ENCODE measurements around the gene SLC16A2. TPM values are rescaled to one million over a fixed set of nuclear protein-coding genes. Genes with fewer than 3 reads are reported as not detected.

SLC16A2 gene
- total RNA-seq, 1 donor from 2014 or later, result 12.5 TPM

DNA sequence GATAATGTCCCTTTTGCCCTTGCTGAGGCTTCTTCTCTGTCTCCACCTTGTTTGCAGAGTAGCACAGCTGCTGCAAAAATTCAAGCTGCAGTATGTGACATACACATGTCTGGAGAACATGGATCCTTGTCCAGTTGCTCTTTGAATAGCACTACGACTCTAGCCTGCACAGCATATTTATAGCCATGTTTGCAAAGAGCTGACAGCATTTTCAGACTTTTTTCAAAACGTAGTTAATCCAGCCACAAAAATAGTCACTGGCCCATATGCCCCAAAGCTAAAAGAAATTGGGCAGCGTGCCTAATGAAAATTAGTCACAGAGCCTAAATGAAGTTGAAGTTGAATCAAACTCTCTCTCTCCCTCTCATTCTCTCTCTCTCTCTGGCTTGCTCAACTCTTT lies 17.5 kb downstream of the SLC16A2 start:
- H3K4me3 ChIP-seq (ENCODE audit: low read length in 3 of 3), result no peak overlapping the region
- peaks cover 0 to 3% (median 0%) of the 10 kb centered on the region in 3 donors for H3K4me1 ChIP-seq (ENCODE audit: control insufficient read depth in 3 of 3, insufficient read depth in 3 of 3, low read length in 3 of 3)
- no peak overlapping the region for H3K9ac ChIP-seq (ENCODE audit: low read depth in 1 of 3, low read length in 3 of 3)
- H3K27me3 ChIP-seq (ENCODE audit: control insufficient read depth in 3 of 3, insufficient read depth in 3 of 3, low read length in 3 of 3), result no peaks in the 10 kb centered on the region
- H3K27ac ChIP-seq (ENCODE audit: low read depth, low read length), result no peak overlapping the region
- no peaks in the 10 kb centered on the region for H3K36me3 ChIP-seq (ENCODE audit: control insufficient read depth in 3 of 3, insufficient read depth in 3 of 3, low read length in 3 of 3)
- H3K9me3 ChIP-seq (ENCODE audit: control insufficient read depth in 3 of 3, low read length in 3 of 3), result no peaks in the 10 kb centered on the region

DNA sequence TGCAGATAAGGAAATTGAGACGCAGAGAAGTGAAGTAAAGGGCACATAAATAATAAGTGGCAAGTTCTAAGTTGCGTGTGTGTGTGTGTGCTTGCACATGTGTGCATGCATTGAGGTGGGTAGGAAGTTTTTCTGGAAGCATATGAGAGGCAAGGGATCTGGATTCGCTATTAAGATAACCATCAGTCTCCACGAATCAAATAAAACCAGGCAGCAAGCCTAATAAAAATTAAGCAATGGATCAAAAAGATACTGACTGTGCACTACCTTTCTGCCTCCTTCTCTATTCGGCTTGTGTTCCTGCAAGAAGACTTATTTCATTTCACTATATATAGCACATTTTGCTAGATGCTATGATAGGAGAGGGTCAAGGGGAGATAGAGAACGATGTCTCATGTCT lies 23.8 kb downstream of the SLC16A2 start:
- H3K9ac ChIP-seq (ENCODE audit: low read depth in 1 of 3, low read length in 3 of 3), result no peak overlapping the region
- H3K4me1 ChIP-seq (ENCODE audit: control insufficient read depth in 3 of 3, insufficient read depth in 3 of 3, low read length in 3 of 3), result no peaks in the 10 kb centered on the region
- peaks cover 0 to 8% (median 0%) of the 10 kb centered on the region in 3 donors for H3K27me3 ChIP-seq (ENCODE audit: control insufficient read depth in 3 of 3, insufficient read depth in 3 of 3, low read length in 3 of 3)
- no peaks in the 10 kb centered on the region for H3K9me3 ChIP-seq (ENCODE audit: control insufficient read depth in 3 of 3, low read length in 3 of 3)
- H3K36me3 ChIP-seq (ENCODE audit: control insufficient read depth in 3 of 3, insufficient read depth in 3 of 3, low read length in 3 of 3), result no peaks in the 10 kb centered on the region
- no peak overlapping the region for H3K27ac ChIP-seq (ENCODE audit: low read depth, low read length)
- no peak overlapping the region for H3K4me3 ChIP-seq (ENCODE audit: low read length in 3 of 3)

- Histone ChIP-seq H3K4me1 (ENCODE audit: control insufficient read depth in 3 of 3, insufficient read depth in 3 of 3, low read length in 3 of 3) (no peaks in the 10 kb centered on the region), H3K9me3 (ENCODE audit: control insufficient read depth in 3 of 3, low read length in 3 of 3) (no peaks in the 10 kb centered on the region), H3K27ac (ENCODE audit: low read depth, low read length) (no peak overlapping the region), H3K4me3 (ENCODE audit: low read length in 3 of 3) (no peak overlapping the region), H3K9ac (ENCODE audit: low read depth in 1 of 3, low read length in 3 of 3) (no peak overlapping the region), H3K36me3 (ENCODE audit: control insufficient read depth in 3 of 3, insufficient read depth in 3 of 3, low read length in 3 of 3) (no peaks in the 10 kb centered on the region), H3K27me3 (ENCODE audit: control insufficient read depth in 3 of 3, insufficient read depth in 3 of 3, low read length in 3 of 3) (peaks cover 0 to 8% (median 0%) of the 10 kb centered on the region in 3 donors)
Observed at GRCh38 chrX:74446876-74447275, 25.6 kb downstream of the SLC16A2 start.

DNA sequence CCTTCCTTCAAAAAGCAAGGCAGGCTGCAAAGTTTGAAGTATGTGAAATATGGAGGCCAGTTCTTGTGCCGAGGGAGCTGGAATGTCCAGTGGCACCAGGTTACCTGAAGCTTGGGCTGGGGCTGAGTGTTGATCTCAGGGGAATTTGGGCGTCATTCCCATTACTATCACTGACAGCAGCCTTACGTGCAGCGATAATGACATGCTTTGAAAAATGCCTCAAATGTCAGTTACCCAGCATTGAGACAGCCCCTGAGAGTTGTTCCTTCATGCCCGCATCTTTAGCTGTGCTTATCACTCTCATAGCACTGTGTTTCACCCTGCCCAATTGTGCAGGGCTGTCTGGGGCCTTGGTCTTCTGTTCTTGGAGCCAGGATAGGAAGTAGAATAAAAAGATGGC lies 27.4 kb downstream of the SLC16A2 start:
- Histone ChIP-seq H3K4me3 (ENCODE audit: low read length in 3 of 3) (no peak overlapping the region), H3K9me3 (ENCODE audit: control insufficient read depth in 3 of 3, low read length in 3 of 3) (no peaks in the 10 kb centered on the region), H3K4me1 (ENCODE audit: control insufficient read depth in 3 of 3, insufficient read depth in 3 of 3, low read length in 3 of 3) (no peaks in the 10 kb centered on the region), H3K9ac (ENCODE audit: low read depth in 1 of 3, low read length in 3 of 3) (no peak overlapping the region), H3K36me3 (ENCODE audit: control insufficient read depth in 3 of 3, insufficient read depth in 3 of 3, low read length in 3 of 3) (no peaks in the 10 kb centered on the region), H3K27ac (ENCODE audit: low read depth, low read length) (no peak overlapping the region), H3K27me3 (ENCODE audit: control insufficient read depth in 3 of 3, insufficient read depth in 3 of 3, low read length in 3 of 3) (peaks cover 0 to 8% (median 0%) of the 10 kb centered on the region in 3 donors)

- H3K27me3 ChIP-seq (ENCODE audit: control insufficient read depth in 3 of 3, insufficient read depth in 3 of 3, low read length in 3 of 3), result peaks cover 0 to 8% (median 0%) of the 10 kb centered on the region in 3 donors
- no peaks in the 10 kb centered on the region for H3K4me1 ChIP-seq (ENCODE audit: control insufficient read depth in 3 of 3, insufficient read depth in 3 of 3, low read length in 3 of 3)
- H3K9me3 ChIP-seq (ENCODE audit: control insufficient read depth in 3 of 3, low read length in 3 of 3), result no peaks in the 10 kb centered on the region
- no peak overlapping the region for H3K27ac ChIP-seq (ENCODE audit: low read depth, low read length)
- no peaks in the 10 kb centered on the region for H3K36me3 ChIP-seq (ENCODE audit: control insufficient read depth in 3 of 3, insufficient read depth in 3 of 3, low read length in 3 of 3)
- no peak overlapping the region for H3K4me3 ChIP-seq (ENCODE audit: low read length in 3 of 3)
- H3K9ac ChIP-seq (ENCODE audit: low read depth in 1 of 3, low read length in 3 of 3), result no peak overlapping the region
Observed at GRCh38 chrX:74449322-74449936, 28.1 kb downstream of the SLC16A2 start.

DNA sequence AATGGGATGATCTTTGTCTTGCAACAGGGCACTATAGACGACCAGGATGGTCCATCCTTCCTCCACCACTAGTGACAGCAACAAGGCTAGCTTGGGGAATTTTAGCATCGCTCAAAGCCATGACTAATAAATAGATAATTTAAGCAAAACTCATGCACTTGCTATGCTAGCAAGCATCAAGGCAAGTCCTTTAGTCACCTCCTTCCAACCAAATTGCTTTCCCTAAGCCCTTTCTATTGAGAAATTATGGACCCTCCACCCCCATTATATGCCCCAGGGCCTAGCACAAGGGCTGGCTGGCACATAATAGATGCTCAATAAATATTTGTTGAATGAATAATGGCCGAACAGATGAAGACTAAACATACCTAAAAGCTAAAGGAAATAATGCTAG lies 28.6 kb downstream of the SLC16A2 start:
- H3K9ac ChIP-seq (ENCODE audit: low read depth in 1 of 3, low read length in 3 of 3), result no peak overlapping the region
- no peak overlapping the region for H3K27ac ChIP-seq (ENCODE audit: low read depth, low read length)
- no peaks in the 10 kb centered on the region for H3K36me3 ChIP-seq (ENCODE audit: control insufficient read depth in 3 of 3, insufficient read depth in 3 of 3, low read length in 3 of 3)
- no peak overlapping the region for H3K4me3 ChIP-seq (ENCODE audit: low read length in 3 of 3)
- H3K27me3 ChIP-seq (ENCODE audit: control insufficient read depth in 3 of 3, insufficient read depth in 3 of 3, low read length in 3 of 3), result peaks cover 0 to 8% (median 0%) of the 10 kb centered on the region in 3 donors
- no peaks in the 10 kb centered on the region for H3K4me1 ChIP-seq (ENCODE audit: control insufficient read depth in 3 of 3, insufficient read depth in 3 of 3, low read length in 3 of 3)
- no peaks in the 10 kb centered on the region for H3K9me3 ChIP-seq (ENCODE audit: control insufficient read depth in 3 of 3, low read length in 3 of 3)

- H3K4me3 ChIP-seq (ENCODE audit: low read length in 3 of 3), result no peak overlapping the region
- H3K9me3 ChIP-seq (ENCODE audit: control insufficient read depth in 3 of 3, low read length in 3 of 3), result no peaks in the 10 kb centered on the region
- peaks cover 0 to 8% (median 0%) of the 10 kb centered on the region in 3 donors for H3K27me3 ChIP-seq (ENCODE audit: control insufficient read depth in 3 of 3, insufficient read depth in 3 of 3, low read length in 3 of 3)
- H3K9ac ChIP-seq (ENCODE audit: low read depth in 1 of 3, low read length in 3 of 3), result no peak overlapping the region
- no peak overlapping the region for H3K27ac ChIP-seq (ENCODE audit: low read depth, low read length)
- H3K4me1 ChIP-seq (ENCODE audit: control insufficient read depth in 3 of 3, insufficient read depth in 3 of 3, low read length in 3 of 3), result no peaks in the 10 kb centered on the region
- no peaks in the 10 kb centered on the region for H3K36me3 ChIP-seq (ENCODE audit: control insufficient read depth in 3 of 3, insufficient read depth in 3 of 3, low read length in 3 of 3)
Observed at GRCh38 chrX:74450803-74451449, 29.6 kb downstream of the SLC16A2 start.

DNA sequence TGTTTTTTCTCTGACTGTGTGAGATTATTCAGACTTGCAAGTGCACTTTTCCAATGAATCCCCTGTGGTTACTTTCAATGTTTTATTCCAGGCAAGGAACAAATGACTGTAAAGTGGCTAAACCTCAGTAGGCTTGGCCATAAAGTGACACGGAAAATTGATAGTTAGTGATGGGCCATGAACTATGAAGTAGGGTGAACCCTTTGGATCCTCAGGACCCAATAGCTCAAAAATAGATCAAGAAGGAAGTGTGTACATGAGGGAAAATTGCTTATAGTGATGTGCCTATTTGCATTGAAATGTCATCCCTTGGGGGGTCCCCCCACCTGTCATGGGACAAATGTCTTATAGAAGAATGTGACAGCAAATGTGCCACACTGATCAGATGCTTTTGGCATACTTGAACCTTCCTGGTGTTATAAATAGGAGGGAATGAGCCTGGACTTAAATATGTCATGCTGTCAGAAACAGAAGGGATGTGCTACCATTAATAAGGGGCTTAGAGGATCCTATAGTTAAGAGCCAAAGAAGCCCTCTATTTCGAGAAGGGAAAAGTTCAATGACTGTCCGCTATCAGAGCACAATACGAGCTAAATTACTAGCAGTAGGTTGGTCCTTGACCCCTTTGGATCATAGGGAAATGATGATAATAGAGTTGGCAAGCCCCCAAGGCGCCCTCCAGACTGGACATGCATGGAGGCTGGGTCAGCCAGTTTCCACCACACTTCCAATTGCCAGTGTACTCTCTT lies 30.3 kb downstream of the SLC16A2 start:
- Histone ChIP-seq H3K9ac (ENCODE audit: low read depth in 1 of 3, low read length in 3 of 3) (no peak overlapping the region), H3K36me3 (ENCODE audit: control insufficient read depth in 3 of 3, insufficient read depth in 3 of 3, low read length in 3 of 3) (no peaks in the 10 kb centered on the region), H3K4me3 (ENCODE audit: low read length in 3 of 3) (no peak overlapping the region), H3K27ac (ENCODE audit: low read depth, low read length) (no peak overlapping the region), H3K4me1 (ENCODE audit: control insufficient read depth in 3 of 3, insufficient read depth in 3 of 3, low read length in 3 of 3) (no peaks in the 10 kb centered on the region), H3K27me3 (ENCODE audit: control insufficient read depth in 3 of 3, insufficient read depth in 3 of 3, low read length in 3 of 3) (peaks cover 0 to 8% (median 0%) of the 10 kb centered on the region in 3 donors), H3K9me3 (ENCODE audit: control insufficient read depth in 3 of 3, low read length in 3 of 3) (no peaks in the 10 kb centered on the region)

GRCh38 chrX:74452199-74452481 lies 30.8 kb downstream of the SLC16A2 start:
- Histone ChIP-seq H3K4me3 (ENCODE audit: low read length in 3 of 3) (no peak overlapping the region), H3K4me1 (ENCODE audit: control insufficient read depth in 3 of 3, insufficient read depth in 3 of 3, low read length in 3 of 3) (no peaks in the 10 kb centered on the region), H3K27ac (ENCODE audit: low read depth, low read length) (no peak overlapping the region), H3K36me3 (ENCODE audit: control insufficient read depth in 3 of 3, insufficient read depth in 3 of 3, low read length in 3 of 3) (no peaks in the 10 kb centered on the region), H3K9ac (ENCODE audit: low read depth in 1 of 3, low read length in 3 of 3) (no peak overlapping the region), H3K9me3 (ENCODE audit: control insufficient read depth in 3 of 3, low read length in 3 of 3) (no peaks in the 10 kb centered on the region), H3K27me3 (ENCODE audit: control insufficient read depth in 3 of 3, insufficient read depth in 3 of 3, low read length in 3 of 3) (peaks cover 0 to 8% (median 0%) of the 10 kb centered on the region in 3 donors)

DNA sequence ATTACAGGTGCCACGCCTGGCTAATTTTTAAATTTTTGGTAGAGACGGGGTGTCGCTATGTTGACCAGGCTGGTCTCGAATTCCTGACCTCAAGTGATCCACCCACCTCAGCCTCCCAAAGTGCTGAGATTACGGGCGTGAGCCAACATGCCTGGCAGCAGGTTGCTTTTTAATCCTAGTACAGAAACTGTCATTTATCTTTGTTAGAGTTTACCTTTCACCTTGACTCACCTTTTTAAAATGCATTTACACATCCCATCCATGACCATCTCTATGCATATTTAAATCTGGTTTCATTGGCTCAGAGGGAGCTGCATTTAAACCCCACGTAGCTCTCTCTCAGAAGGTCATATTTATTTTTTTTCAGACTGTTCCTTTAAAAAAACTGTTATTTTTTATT lies 31.9 kb downstream of the SLC16A2 start:
- H3K9ac ChIP-seq (ENCODE audit: low read depth in 1 of 3, low read length in 3 of 3), result no peak overlapping the region
- H3K4me1 ChIP-seq (ENCODE audit: control insufficient read depth in 3 of 3, insufficient read depth in 3 of 3, low read length in 3 of 3), result no peaks in the 10 kb centered on the region
- H3K27ac ChIP-seq (ENCODE audit: low read depth, low read length), result no peak overlapping the region
- no peaks in the 10 kb centered on the region for H3K9me3 ChIP-seq (ENCODE audit: control insufficient read depth in 3 of 3, low read length in 3 of 3)
- no peak overlapping the region for H3K4me3 ChIP-seq (ENCODE audit: low read length in 3 of 3)
- no peaks in the 10 kb centered on the region for H3K36me3 ChIP-seq (ENCODE audit: control insufficient read depth in 3 of 3, insufficient read depth in 3 of 3, low read length in 3 of 3)
- peaks cover 0 to 8% (median 0%) of the 10 kb centered on the region in 3 donors for H3K27me3 ChIP-seq (ENCODE audit: control insufficient read depth in 3 of 3, insufficient read depth in 3 of 3, low read length in 3 of 3)
